K562 (cell line): ENCODE data around the gene ZDHHC19. TPM values are rescaled to one million over a fixed set of nuclear protein-coding genes. Genes with fewer than 3 reads are reported as not detected.
A peak's percentile ranks its signal among the peaks of the same experiment; 100 is the strongest.

Source experiments
- KHSRP ChIP-seq: fragments of 450-650 bp; IDR thresholded peaks from 2 replicates; pipeline ENCODE4 v1.6.1; 2017
- REST ChIP-seq, 2 experiments: fragments of 450-650 bp; formaldehyde crosslinking in 1 of 2; IDR thresholded peaks; 2 replicates each; pipeline versions ENCODE4 v1.4.0 to v1.6.1; 2014 to 2020; ENCODE audit warnings: mild to moderate bottlenecking in 2 of 2, borderline replicate concordance in 1 of 2, low read depth in 1 of 2
- XRCC3 ChIP-seq: fragments of 450-650 bp; IDR thresholded peaks from 2 replicates; pipeline ENCODE4 v1.6.1; 2017; ENCODE audit warnings: mild to moderate bottlenecking, moderate library complexity
- ZNF239 ChIP-seq: fragments of 250-450 bp; sonication (Bioruptor Pico); IDR thresholded peaks from 2 replicates; pipeline ENCODE4 v1.4.0; 2020; ENCODE audit warnings: mild to moderate bottlenecking
- polyA plus RNA-seq, 8 experiments: library from polyadenylated mRNA; depleted of rRNA in 4 of 8; stranded (reverse) in 5 of 8; unstranded in 3 of 8; fragments of >200 nt; fragmentation: Nextera tagmentation in 2 of 8; fragmentation: Illumina TruSeq in 1 of 8; extraction: Ambion mirVana in 2 of 8; extraction: Trizol in 1 of 8; gene quantifications; 2 replicates each; pipeline versions ENCODE4 v1.2.1 to v1.2.3, GENCODE V29; 2011 to 2014; ENCODE audit warnings: inconsistent platforms in 1 of 8, missing spikeins in 1 of 8
- total RNA-seq, 7 experiments: library from RNA; depleted of rRNA in 6 of 7; stranded (reverse); fragments of >200 nt in 6 of 7; fragmentation: Illumina TruSeq in 2 of 7; extraction: Trizol in 2 of 7; gene quantifications; 2 replicates each; pipeline versions ENCODE4 v1.2.1 to v1.2.3, GENCODE V29; 2011 to 2021; ENCODE audit warnings: low replicate concordance in 1 of 7
- TF ChIP-seq, protein P1 (sequence below), 2 experiments: IDR thresholded peaks; 2 replicates each; pipeline ENCODE4 v1.6.1; 2011; ENCODE audit warnings: borderline replicate concordance in 1 of 2, control low read depth in 1 of 2, low read depth in 1 of 2, low read length in 1 of 2, mild to moderate bottlenecking in 1 of 2, mixed read lengths in 1 of 2, moderate library complexity in 1 of 2; ENCODE audit not compliant: insufficient read depth in 1 of 2, insufficient read length in 1 of 2, poor library complexity in 1 of 2, severe bottlenecking in 1 of 2; ENCODE audit errors: extremely low read depth in 1 of 2
- TF ChIP-seq, protein P2 (sequence below): fragments of 450-650 bp; formaldehyde crosslinking; IDR thresholded peaks from 2 replicates; pipeline ENCODE4 v1.4.0; 2020; ENCODE audit warnings: mild to moderate bottlenecking, moderate library complexity
- TF ChIP-seq, protein P3 (sequence below): fragments of 450-650 bp; IDR thresholded peaks from 2 replicates; pipeline ENCODE4 v1.6.1; 2017; ENCODE audit warnings: antibody characterized with exemption, mild to moderate bottlenecking

ZDHHC19 gene
- total and polyA plus RNA-seq, 9 of the 15 experiments (the other 6 are each of a cell fraction or from before 2014, with no cell fraction given) = 0.40 to 5.5 (median 1.1) TPM

DNA sequence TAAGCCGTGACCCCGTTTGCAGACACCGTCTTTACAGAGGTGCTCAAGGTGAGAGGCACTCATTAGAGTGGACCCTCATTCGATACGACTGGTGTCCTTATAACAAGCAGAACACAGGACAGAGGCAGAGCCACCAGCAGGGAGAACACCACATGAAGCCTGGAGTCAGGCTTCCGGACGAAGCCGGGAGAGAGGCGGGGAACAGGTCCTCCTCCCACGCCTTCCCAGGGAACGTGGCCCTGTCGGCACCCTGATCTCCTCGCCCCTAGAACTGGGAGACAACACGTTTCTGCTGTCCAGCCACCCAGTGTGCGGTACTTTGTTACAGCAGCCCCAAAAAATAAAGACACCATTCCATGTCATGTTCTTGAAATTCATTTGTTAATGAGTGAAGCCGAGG is 33.6 kb downstream of the ZDHHC19 start (continued):
- TF ChIP-seq REST (IDR thresholded peaks at IDR 0.05; ENCODE audit: borderline replicate concordance) = 0 out of 2 replicates have a peak, but pooled peaks have one; percentile 9
- no peak for TF ChIP-seq REST (CRISPR knock-in tag; IDR thresholded peaks at IDR 0.05; ENCODE audit: low read depth)
- TF ChIP-seq ZNF239 (CRISPR knock-in tag) = no peak
- TF ChIP-seq, protein P1, sequence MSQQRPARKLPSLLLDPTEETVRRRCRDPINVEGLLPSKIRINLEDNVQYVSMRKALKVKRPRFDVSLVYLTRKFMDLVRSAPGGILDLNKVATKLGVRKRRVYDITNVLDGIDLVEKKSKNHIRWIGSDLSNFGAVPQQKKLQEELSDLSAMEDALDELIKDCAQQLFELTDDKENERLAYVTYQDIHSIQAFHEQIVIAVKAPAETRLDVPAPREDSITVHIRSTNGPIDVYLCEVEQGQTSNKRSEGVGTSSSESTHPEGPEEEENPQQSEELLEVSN (IDR thresholded peaks at IDR 0.05; ENCODE audit: borderline replicate concordance in 1 of 2, extremely low read depth in 1 of 2, insufficient read depth in 1 of 2, insufficient read length in 1 of 2, low read depth in 1 of 2, low read length in 1 of 2, poor library complexity in 1 of 2, severe bottlenecking in 1 of 2) = peak; percentile 54 to 57
- TF ChIP-seq XRCC3 = no peak
- TF ChIP-seq, protein P2, sequence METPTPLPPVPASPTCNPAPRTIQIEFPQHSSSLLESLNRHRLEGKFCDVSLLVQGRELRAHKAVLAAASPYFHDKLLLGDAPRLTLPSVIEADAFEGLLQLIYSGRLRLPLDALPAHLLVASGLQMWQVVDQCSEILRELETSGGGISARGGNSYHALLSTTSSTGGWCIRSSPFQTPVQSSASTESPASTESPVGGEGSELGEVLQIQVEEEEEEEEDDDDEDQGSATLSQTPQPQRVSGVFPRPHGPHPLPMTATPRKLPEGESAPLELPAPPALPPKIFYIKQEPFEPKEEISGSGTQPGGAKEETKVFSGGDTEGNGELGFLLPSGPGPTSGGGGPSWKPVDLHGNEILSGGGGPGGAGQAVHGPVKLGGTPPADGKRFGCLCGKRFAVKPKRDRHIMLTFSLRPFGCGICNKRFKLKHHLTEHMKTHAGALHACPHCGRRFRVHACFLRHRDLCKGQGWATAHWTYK (CRISPR knock-in tag) = no peak
- no peak for TF ChIP-seq KHSRP
- TF ChIP-seq, protein P3, sequence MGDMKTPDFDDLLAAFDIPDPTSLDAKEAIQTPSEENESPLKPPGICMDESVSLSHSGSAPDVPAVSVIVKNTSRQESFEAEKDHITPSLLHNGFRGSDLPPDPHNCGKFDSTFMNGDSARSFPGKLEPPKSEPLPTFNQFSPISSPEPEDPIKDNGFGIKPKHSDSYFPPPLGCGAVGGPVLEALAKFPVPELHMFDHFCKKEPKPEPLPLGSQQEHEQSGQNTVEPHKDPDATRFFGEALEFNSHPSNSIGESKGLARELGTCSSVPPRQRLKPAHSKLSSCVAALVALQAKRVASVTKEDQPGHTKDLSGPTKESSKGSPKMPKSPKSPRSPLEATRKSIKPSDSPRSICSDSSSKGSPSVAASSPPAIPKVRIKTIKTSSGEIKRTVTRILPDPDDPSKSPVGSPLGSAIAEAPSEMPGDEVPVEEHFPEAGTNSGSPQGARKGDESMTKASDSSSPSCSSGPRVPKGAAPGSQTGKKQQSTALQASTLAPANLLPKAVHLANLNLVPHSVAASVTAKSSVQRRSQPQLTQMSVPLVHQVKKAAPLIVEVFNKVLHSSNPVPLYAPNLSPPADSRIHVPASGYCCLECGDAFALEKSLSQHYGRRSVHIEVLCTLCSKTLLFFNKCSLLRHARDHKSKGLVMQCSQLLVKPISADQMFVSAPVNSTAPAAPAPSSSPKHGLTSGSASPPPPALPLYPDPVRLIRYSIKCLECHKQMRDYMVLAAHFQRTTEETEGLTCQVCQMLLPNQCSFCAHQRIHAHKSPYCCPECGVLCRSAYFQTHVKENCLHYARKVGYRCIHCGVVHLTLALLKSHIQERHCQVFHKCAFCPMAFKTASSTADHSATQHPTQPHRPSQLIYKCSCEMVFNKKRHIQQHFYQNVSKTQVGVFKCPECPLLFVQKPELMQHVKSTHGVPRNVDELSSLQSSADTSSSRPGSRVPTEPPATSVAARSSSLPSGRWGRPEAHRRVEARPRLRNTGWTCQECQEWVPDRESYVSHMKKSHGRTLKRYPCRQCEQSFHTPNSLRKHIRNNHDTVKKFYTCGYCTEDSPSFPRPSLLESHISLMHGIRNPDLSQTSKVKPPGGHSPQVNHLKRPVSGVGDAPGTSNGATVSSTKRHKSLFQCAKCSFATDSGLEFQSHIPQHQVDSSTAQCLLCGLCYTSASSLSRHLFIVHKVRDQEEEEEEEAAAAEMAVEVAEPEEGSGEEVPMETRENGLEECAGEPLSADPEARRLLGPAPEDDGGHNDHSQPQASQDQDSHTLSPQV = peak; percentile 76
